ENCODE measurements around the gene PRAMEF12.
"Not testable (repeated sequence)": the region's sequence is repeated elsewhere in the genome, so short reads cannot be mapped to it uniquely, and the experiment has no call there.

PRAMEF12 gene

GRCh38 chr1:12773438-12773837 lies at the start of gene PRAMEF12:
Gene PRAMEF12, plus strand, starts transcription at chr1:12773738. Its CDS starts 1,130 bp downstream, at chr1:12774868.
- no peaks in the 10 kb centered on the region for H3K27me3 ChIP-seq (ENCODE audit: control insufficient read depth, insufficient read depth, low read length)
- H3K36me3 ChIP-seq (ENCODE audit: control insufficient read depth, insufficient read depth, low read length): no peaks in the 10 kb centered on the region
- H3K4me3 ChIP-seq (ENCODE audit: low read depth, low read length): no peak within 1 kb of the TSS
- no peaks in the 10 kb centered on the region for H3K4me1 ChIP-seq (ENCODE audit: control insufficient read depth, insufficient read depth, low read length)
- no peak within 1 kb of the TSS for H3K9ac ChIP-seq (ENCODE audit: low read depth, low read length)
- H3K9me3 ChIP-seq (ENCODE audit: control insufficient read depth, insufficient read depth, low read length): no peaks in the 10 kb centered on the region

GRCh38 chr1:12728391-12728790 lies 45.1 kb upstream of the PRAMEF12 start:
- H3K4me3 ChIP-seq (ENCODE audit: low read depth, low read length): no peak overlapping the region
- no peak overlapping the region for H3K9ac ChIP-seq (ENCODE audit: low read depth, low read length)
- no peaks in the 10 kb centered on the region for H3K9me3 ChIP-seq (ENCODE audit: control insufficient read depth, insufficient read depth, low read length)

GRCh38 chr1:12730156-12730555 lies 43.4 kb upstream of the PRAMEF12 start:
- Histone ChIP-seq H3K9ac (ENCODE audit: low read depth, low read length) (no peak overlapping the region), H3K9me3 (ENCODE audit: control insufficient read depth, insufficient read depth, low read length) (no peaks in the 10 kb centered on the region), H3K4me1 (ENCODE audit: control insufficient read depth, insufficient read depth, low read length) (peaks cover 2% of the 10 kb centered on the region), H3K36me3 (ENCODE audit: control insufficient read depth, insufficient read depth, low read length) (peaks cover 4% of the 10 kb centered on the region), H3K4me3 (ENCODE audit: low read depth, low read length) (no peak overlapping the region), H3K27me3 (ENCODE audit: control insufficient read depth, insufficient read depth, low read length) (no peaks in the 10 kb centered on the region)

More at GRCh38 chr1:12728391-12728790, 45.1 kb upstream of the PRAMEF12 start:
- peaks cover 4% of the 10 kb centered on the region for H3K36me3 ChIP-seq (ENCODE audit: control insufficient read depth, insufficient read depth, low read length)
- no peaks in the 10 kb centered on the region for H3K27me3 ChIP-seq (ENCODE audit: control insufficient read depth, insufficient read depth, low read length)
- H3K4me1 ChIP-seq (ENCODE audit: control insufficient read depth, insufficient read depth, low read length): no peaks in the 10 kb centered on the region

GRCh38 chr1:12731084-12731483 lies 42.5 kb upstream of the PRAMEF12 start:
- H3K27me3 ChIP-seq (ENCODE audit: control insufficient read depth, insufficient read depth, low read length); H3K4me1 ChIP-seq (ENCODE audit: control insufficient read depth, insufficient read depth, low read length): not testable (repeated sequence)

GRCh38 chr1:12734651-12735050 lies 38.9 kb upstream of the PRAMEF12 start:
- no peaks in the 10 kb centered on the region for H3K27me3 ChIP-seq (ENCODE audit: control insufficient read depth, insufficient read depth, low read length)

More at GRCh38 chr1:12731084-12731483, 42.5 kb upstream of the PRAMEF12 start:
- not testable (repeated sequence) for H3K4me3 ChIP-seq (ENCODE audit: low read depth, low read length); H3K36me3 ChIP-seq (ENCODE audit: control insufficient read depth, insufficient read depth, low read length); H3K9ac ChIP-seq (ENCODE audit: low read depth, low read length); H3K9me3 ChIP-seq (ENCODE audit: control insufficient read depth, insufficient read depth, low read length)

GRCh38 chr1:12738934-12739333 lies 34.6 kb upstream of the PRAMEF12 start:
- Histone ChIP-seq H3K27me3 (ENCODE audit: control insufficient read depth, insufficient read depth, low read length) (no peaks in the 10 kb centered on the region), H3K9ac (ENCODE audit: low read depth, low read length) (no peak overlapping the region), H3K9me3 (ENCODE audit: control insufficient read depth, insufficient read depth, low read length) (no peaks in the 10 kb centered on the region), H3K4me3 (ENCODE audit: low read depth, low read length) (no peak overlapping the region), H3K36me3 (ENCODE audit: control insufficient read depth, insufficient read depth, low read length) (no peaks in the 10 kb centered on the region), H3K4me1 (ENCODE audit: control insufficient read depth, insufficient read depth, low read length) (peaks cover 2% of the 10 kb centered on the region)

More at GRCh38 chr1:12734651-12735050, 38.9 kb upstream of the PRAMEF12 start:
- Histone ChIP-seq H3K4me3 (ENCODE audit: low read depth, low read length) (no peak overlapping the region), H3K9me3 (ENCODE audit: control insufficient read depth, insufficient read depth, low read length) (no peaks in the 10 kb centered on the region), H3K36me3 (ENCODE audit: control insufficient read depth, insufficient read depth, low read length) (no peaks in the 10 kb centered on the region), H3K4me1 (ENCODE audit: control insufficient read depth, insufficient read depth, low read length) (peaks cover 2% of the 10 kb centered on the region), H3K9ac (ENCODE audit: low read depth, low read length) (no peak overlapping the region)

- Histone ChIP-seq H3K4me1 (ENCODE audit: control insufficient read depth, insufficient read depth, low read length) (peaks cover under 1% of the 10 kb centered on the region), H3K9ac (ENCODE audit: low read depth, low read length) (no peak overlapping the region), H3K27me3 (ENCODE audit: control insufficient read depth, insufficient read depth, low read length) (no peaks in the 10 kb centered on the region), H3K9me3 (ENCODE audit: control insufficient read depth, insufficient read depth, low read length) (no peaks in the 10 kb centered on the region), H3K36me3 (ENCODE audit: control insufficient read depth, insufficient read depth, low read length) (no peaks in the 10 kb centered on the region), H3K4me3 (ENCODE audit: low read depth, low read length) (no peak overlapping the region)
Observed at GRCh38 chr1:12739613-12740012, 33.9 kb upstream of the PRAMEF12 start.

- H3K4me3 ChIP-seq (ENCODE audit: low read depth, low read length): no peak overlapping the region
- no peak overlapping the region for H3K9ac ChIP-seq (ENCODE audit: low read depth, low read length)
- H3K9me3 ChIP-seq (ENCODE audit: control insufficient read depth, insufficient read depth, low read length): no peaks in the 10 kb centered on the region
- no peaks in the 10 kb centered on the region for H3K4me1 ChIP-seq (ENCODE audit: control insufficient read depth, insufficient read depth, low read length)
- H3K36me3 ChIP-seq (ENCODE audit: control insufficient read depth, insufficient read depth, low read length): no peaks in the 10 kb centered on the region
- no peaks in the 10 kb centered on the region for H3K27me3 ChIP-seq (ENCODE audit: control insufficient read depth, insufficient read depth, low read length)
Observed at GRCh38 chr1:12741946-12742345, 31.6 kb upstream of the PRAMEF12 start.

GRCh38 chr1:12745126-12745991 lies 28.2 kb upstream of the PRAMEF12 start:
- Histone ChIP-seq H3K9ac (ENCODE audit: low read depth, low read length) (no peak overlapping the region), H3K4me1 (ENCODE audit: control insufficient read depth, insufficient read depth, low read length) (no peaks in the 10 kb centered on the region), H3K27me3 (ENCODE audit: control insufficient read depth, insufficient read depth, low read length) (no peaks in the 10 kb centered on the region), H3K9me3 (ENCODE audit: control insufficient read depth, insufficient read depth, low read length) (no peaks in the 10 kb centered on the region), H3K4me3 (ENCODE audit: low read depth, low read length) (no peak overlapping the region), H3K36me3 (ENCODE audit: control insufficient read depth, insufficient read depth, low read length) (no peaks in the 10 kb centered on the region)

- no peak within 1 kb of the TSS for H3K4me3 ChIP-seq (ENCODE audit: low read depth, low read length)
- H3K9me3 ChIP-seq (ENCODE audit: control insufficient read depth, insufficient read depth, low read length): no peaks in the 10 kb centered on the region
- H3K36me3 ChIP-seq (ENCODE audit: control insufficient read depth, insufficient read depth, low read length): no peaks in the 10 kb centered on the region
- H3K27me3 ChIP-seq (ENCODE audit: control insufficient read depth, insufficient read depth, low read length): no peaks in the 10 kb centered on the region
- no peaks in the 10 kb centered on the region for H3K4me1 ChIP-seq (ENCODE audit: control insufficient read depth, insufficient read depth, low read length)
- no peak within 1 kb of the TSS for H3K9ac ChIP-seq (ENCODE audit: low read depth, low read length)
Observed at GRCh38 chr1:12745992-12746323, 27.6 kb upstream of the PRAMEF12 start, which contains the start of gene CFAP107. Gene CFAP107, plus strand, starts transcription at chr1:12746200. Its CDS starts 231 bp downstream, at chr1:12746431.

GRCh38 chr1:12748778-12749355 lies 24.7 kb upstream of the PRAMEF12 start:
- Histone ChIP-seq H3K4me3 (ENCODE audit: low read depth, low read length) (no peak overlapping the region), H3K27me3 (ENCODE audit: control insufficient read depth, insufficient read depth, low read length) (no peaks in the 10 kb centered on the region), H3K9me3 (ENCODE audit: control insufficient read depth, insufficient read depth, low read length) (no peaks in the 10 kb centered on the region), H3K4me1 (ENCODE audit: control insufficient read depth, insufficient read depth, low read length) (no peaks in the 10 kb centered on the region), H3K9ac (ENCODE audit: low read depth, low read length) (no peak overlapping the region), H3K36me3 (ENCODE audit: control insufficient read depth, insufficient read depth, low read length) (no peaks in the 10 kb centered on the region)

- Histone ChIP-seq H3K9me3 (ENCODE audit: control insufficient read depth, insufficient read depth, low read length) (no peaks in the 10 kb centered on the region), H3K27me3 (ENCODE audit: control insufficient read depth, insufficient read depth, low read length) (no peaks in the 10 kb centered on the region), H3K36me3 (ENCODE audit: control insufficient read depth, insufficient read depth, low read length) (no peaks in the 10 kb centered on the region), H3K4me3 (ENCODE audit: low read depth, low read length) (no peak overlapping the region), H3K9ac (ENCODE audit: low read depth, low read length) (no peak overlapping the region), H3K4me1 (ENCODE audit: control insufficient read depth, insufficient read depth, low read length) (no peaks in the 10 kb centered on the region)
Observed at GRCh38 chr1:12754738-12755137, 18.8 kb upstream of the PRAMEF12 start.

Measured in iPS-15b (cell line).